WTC11 (cell line): ENCODE data around the gene SLC17A9. TPM values are rescaled to one million over a fixed set of nuclear protein-coding genes. Genes with fewer than 3 reads are reported as not detected.

Experiments
- ATAC-seq: fragments of 200-7000 bp; cut with Tn5 transposase; 2 replicates; pipeline ENCODE4 v1.10.0; 2021; ENCODE audit warnings: mild to moderate bottlenecking, moderate library complexity
- CTCF ChIA-PET: fragments of 300-600 bp; sonication (Branson Sonifier 250); formaldehyde crosslinking; loops from one replicate; lab custom pipeline; 2021; ENCODE audit warnings: antibody characterized with exemption; lab: Charles Lee
- POLR2A ChIA-PET: fragments of 350-600 bp; sonication (Branson Sonifier 250); formaldehyde crosslinking; loops from one replicate; lab custom pipeline; 2021; ENCODE audit warnings: antibody characterized with exemption; lab: Charles Lee
- DNase-seq: peaks from one replicate; pipeline ENCODE4 v3.0.0; 2021; ENCODE audit warnings: low spot score
- H3K27ac Mint-ChIP-seq: 2 replicates; pipeline ENCODE4 v1.8.0; 2021; ENCODE audit warnings: mixed read lengths
- H3K27me3 Mint-ChIP-seq: 2 replicates; pipeline ENCODE4 v1.8.0; 2021; ENCODE audit warnings: low read depth, mild to moderate bottlenecking, moderate library complexity, mixed read lengths
- H3K36me3 Mint-ChIP-seq: 2 replicates; pipeline ENCODE4 v1.8.0; 2021; ENCODE audit warnings: mixed read lengths
- H3K4me1 Mint-ChIP-seq: 2 replicates; pipeline ENCODE4 v1.8.0; 2022; ENCODE audit warnings: mixed read lengths
- H3K4me3 Mint-ChIP-seq: 2 replicates; pipeline ENCODE4 v1.8.0; 2021; ENCODE audit warnings: mild to moderate bottlenecking, moderate library complexity, mixed read lengths
- H3K9me3 Mint-ChIP-seq: 2 replicates; pipeline ENCODE4 v1.8.0; 2021; ENCODE audit warnings: mixed read lengths
- CBFB ChIP-seq: sonication (generic); formaldehyde crosslinking; IDR thresholded peaks from 2 replicates; pipeline ENCODE4 v1.8.1; 2022; ENCODE audit warnings: mild to moderate bottlenecking, low read depth, missing genetic modification reagents
- FOXP4 ChIP-seq: sonication (generic); formaldehyde crosslinking; IDR thresholded peaks from 2 replicates; pipeline ENCODE4 v1.8.0; 2022; ENCODE audit warnings: mild to moderate bottlenecking, missing genetic modification reagents
- OVOL2 ChIP-seq: fragments of 250-450 bp; sonication (Bioruptor Pico); IDR thresholded peaks from 2 replicates; pipeline ENCODE4 v1.9.0; 2021; ENCODE audit warnings: mild to moderate bottlenecking, borderline replicate concordance
- PRDM15 ChIP-seq: sonication (generic); formaldehyde crosslinking; IDR thresholded peaks from 2 replicates; pipeline ENCODE4 v1.8.0; 2022; ENCODE audit warnings: missing genetic modification reagents
- TP53 ChIP-seq: sonication (generic); formaldehyde crosslinking; IDR thresholded peaks from 2 replicates; pipeline ENCODE4 v1.8.1; 2023; ENCODE audit warnings: mild to moderate bottlenecking, missing genetic modification reagents
- ZNF232 ChIP-seq: sonication (generic); formaldehyde crosslinking; IDR thresholded peaks from 2 replicates; pipeline ENCODE4 v1.8.0; 2022; ENCODE audit warnings: mild to moderate bottlenecking, missing genetic modification reagents
- ZNF317 ChIP-seq: sonication (generic); formaldehyde crosslinking; IDR thresholded peaks from 2 replicates; pipeline ENCODE4 v1.8.1; 2023; ENCODE audit warnings: low read depth, mild to moderate bottlenecking, moderate library complexity, missing genetic modification reagents, borderline replicate concordance
- total RNA-seq: library from RNA; stranded (reverse); gene quantifications from 3 replicates; pipeline ENCODE4 v1.2.3, GENCODE V29; 2021
- TF ChIP-seq, protein P1 (sequence below): sonication (generic); formaldehyde crosslinking; IDR thresholded peaks from 2 replicates; pipeline ENCODE4 v1.8.0; 2023; ENCODE audit warnings: missing genetic modification reagents, mild to moderate bottlenecking, borderline replicate concordance
- TF ChIP-seq, protein P2 (sequence below): sonication (generic); formaldehyde crosslinking; IDR thresholded peaks from 2 replicates; pipeline ENCODE4 v1.8.1; 2022; ENCODE audit warnings: low read depth, mild to moderate bottlenecking, moderate library complexity, missing genetic modification reagents, borderline replicate concordance
- TF ChIP-seq, protein P3 (sequence below): fragments of 250-450 bp; sonication (Bioruptor Pico); IDR thresholded peaks from 2 replicates; pipeline ENCODE4 v1.9.0; 2021; ENCODE audit warnings: mild to moderate bottlenecking, borderline replicate concordance

The SLC17A9 gene
- total RNA-seq, 1 experiment from 2014 or later: 41.7 TPM

GRCh38 chr20:62962891-62963613 lies 10.5 kb downstream of the SLC17A9 start:
- TF ChIP-seq OVOL2 (CRISPR knock-in tag) (no peak), TP53 (CRISPR knock-in tag) (no peak), CBFB (CRISPR knock-in tag) (no peak), PRDM15 (CRISPR knock-in tag) (no peak), FOXP4 (CRISPR knock-in tag) (no peak), ZNF317 (CRISPR knock-in tag) (no peak)
- TF ChIP-seq, protein P1, sequence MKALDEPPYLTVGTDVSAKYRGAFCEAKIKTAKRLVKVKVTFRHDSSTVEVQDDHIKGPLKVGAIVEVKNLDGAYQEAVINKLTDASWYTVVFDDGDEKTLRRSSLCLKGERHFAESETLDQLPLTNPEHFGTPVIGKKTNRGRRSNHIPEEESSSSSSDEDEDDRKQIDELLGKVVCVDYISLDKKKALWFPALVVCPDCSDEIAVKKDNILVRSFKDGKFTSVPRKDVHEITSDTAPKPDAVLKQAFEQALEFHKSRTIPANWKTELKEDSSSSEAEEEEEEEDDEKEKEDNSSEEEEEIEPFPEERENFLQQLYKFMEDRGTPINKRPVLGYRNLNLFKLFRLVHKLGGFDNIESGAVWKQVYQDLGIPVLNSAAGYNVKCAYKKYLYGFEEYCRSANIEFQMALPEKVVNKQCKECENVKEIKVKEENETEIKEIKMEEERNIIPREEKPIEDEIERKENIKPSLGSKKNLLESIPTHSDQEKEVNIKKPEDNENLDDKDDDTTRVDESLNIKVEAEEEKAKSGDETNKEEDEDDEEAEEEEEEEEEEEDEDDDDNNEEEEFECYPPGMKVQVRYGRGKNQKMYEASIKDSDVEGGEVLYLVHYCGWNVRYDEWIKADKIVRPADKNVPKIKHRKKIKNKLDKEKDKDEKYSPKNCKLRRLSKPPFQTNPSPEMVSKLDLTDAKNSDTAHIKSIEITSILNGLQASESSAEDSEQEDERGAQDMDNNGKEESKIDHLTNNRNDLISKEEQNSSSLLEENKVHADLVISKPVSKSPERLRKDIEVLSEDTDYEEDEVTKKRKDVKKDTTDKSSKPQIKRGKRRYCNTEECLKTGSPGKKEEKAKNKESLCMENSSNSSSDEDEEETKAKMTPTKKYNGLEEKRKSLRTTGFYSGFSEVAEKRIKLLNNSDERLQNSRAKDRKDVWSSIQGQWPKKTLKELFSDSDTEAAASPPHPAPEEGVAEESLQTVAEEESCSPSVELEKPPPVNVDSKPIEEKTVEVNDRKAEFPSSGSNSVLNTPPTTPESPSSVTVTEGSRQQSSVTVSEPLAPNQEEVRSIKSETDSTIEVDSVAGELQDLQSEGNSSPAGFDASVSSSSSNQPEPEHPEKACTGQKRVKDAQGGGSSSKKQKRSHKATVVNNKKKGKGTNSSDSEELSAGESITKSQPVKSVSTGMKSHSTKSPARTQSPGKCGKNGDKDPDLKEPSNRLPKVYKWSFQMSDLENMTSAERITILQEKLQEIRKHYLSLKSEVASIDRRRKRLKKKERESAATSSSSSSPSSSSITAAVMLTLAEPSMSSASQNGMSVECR (CRISPR knock-in tag): no peak
- TF ChIP-seq, protein P2, sequence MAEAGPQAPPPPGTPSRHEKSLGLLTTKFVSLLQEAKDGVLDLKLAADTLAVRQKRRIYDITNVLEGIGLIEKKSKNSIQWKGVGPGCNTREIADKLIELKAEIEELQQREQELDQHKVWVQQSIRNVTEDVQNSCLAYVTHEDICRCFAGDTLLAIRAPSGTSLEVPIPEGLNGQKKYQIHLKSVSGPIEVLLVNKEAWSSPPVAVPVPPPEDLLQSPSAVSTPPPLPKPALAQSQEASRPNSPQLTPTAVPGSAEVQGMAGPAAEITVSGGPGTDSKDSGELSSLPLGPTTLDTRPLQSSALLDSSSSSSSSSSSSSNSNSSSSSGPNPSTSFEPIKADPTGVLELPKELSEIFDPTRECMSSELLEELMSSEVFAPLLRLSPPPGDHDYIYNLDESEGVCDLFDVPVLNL (CRISPR knock-in tag): no peak
- TF ChIP-seq, all 79 proteins: peak for 0
- H3K36me3 Mint-ChIP-seq: peaks cover 3% of the 10 kb centered on the region; the same call in 1 of the 2 replicates
- ATAC-seq: no peak
- DNase-seq: no peak
- H3K4me3 Mint-ChIP-seq: no peak overlapping the region
- ChIA-PET POLR2A (no interaction called here), CTCF (interaction anchor here (2.0 kb wide), 1 partner anchor 10 kb away, joined by 6 read pairs; no protein-coding TSS in a partner anchor)
- H3K9me3 Mint-ChIP-seq: no peaks in the 10 kb centered on the region
- no peaks in the 10 kb centered on the region for H3K27me3 Mint-ChIP-seq
- no peak overlapping the region for H3K27ac Mint-ChIP-seq
- no peaks in the 10 kb centered on the region for H3K4me1 Mint-ChIP-seq

DNA sequence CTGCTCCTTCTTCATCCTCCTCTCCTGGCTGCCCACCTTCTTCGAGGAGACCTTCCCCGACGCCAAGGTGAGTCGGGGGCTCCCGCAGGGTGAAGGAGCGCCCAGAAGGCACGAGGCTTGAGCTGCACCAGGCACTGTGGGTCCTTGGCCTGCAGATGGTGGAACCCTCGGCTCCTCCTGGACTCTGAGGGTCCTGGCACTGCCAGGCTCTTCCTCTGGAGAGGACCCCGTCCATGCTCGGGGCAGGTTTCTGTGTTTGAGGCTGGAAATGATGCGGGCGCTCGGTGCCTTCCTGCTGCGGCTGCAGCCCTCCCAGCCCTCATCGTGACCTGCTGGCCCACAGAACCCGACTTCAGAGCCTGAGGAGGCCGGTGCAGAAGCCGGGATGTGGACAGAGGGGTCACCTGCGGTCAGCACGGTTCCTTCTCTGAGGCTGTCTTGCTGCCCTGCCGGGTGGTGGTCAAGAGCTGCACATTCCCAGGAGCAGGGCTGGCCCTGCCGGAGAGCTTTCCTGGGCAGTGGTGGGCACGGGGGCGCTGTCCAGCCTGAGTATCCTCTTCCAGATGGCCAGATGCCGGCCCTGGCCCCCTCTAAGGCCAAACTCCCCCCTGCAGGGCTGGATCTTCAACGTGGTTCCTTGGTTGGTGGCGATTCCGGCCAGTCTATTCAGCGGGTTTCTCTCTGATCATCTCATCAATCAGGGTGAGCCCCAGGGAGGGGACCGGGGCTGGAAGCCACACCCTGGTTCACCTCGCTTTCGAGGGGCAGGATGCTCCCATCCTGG lies 11.3 kb downstream of the SLC17A9 start:
- POLR2A ChIA-PET: no interaction called here
- no peak for TF ChIP-seq ZNF232
- TF ChIP-seq, protein P3, sequence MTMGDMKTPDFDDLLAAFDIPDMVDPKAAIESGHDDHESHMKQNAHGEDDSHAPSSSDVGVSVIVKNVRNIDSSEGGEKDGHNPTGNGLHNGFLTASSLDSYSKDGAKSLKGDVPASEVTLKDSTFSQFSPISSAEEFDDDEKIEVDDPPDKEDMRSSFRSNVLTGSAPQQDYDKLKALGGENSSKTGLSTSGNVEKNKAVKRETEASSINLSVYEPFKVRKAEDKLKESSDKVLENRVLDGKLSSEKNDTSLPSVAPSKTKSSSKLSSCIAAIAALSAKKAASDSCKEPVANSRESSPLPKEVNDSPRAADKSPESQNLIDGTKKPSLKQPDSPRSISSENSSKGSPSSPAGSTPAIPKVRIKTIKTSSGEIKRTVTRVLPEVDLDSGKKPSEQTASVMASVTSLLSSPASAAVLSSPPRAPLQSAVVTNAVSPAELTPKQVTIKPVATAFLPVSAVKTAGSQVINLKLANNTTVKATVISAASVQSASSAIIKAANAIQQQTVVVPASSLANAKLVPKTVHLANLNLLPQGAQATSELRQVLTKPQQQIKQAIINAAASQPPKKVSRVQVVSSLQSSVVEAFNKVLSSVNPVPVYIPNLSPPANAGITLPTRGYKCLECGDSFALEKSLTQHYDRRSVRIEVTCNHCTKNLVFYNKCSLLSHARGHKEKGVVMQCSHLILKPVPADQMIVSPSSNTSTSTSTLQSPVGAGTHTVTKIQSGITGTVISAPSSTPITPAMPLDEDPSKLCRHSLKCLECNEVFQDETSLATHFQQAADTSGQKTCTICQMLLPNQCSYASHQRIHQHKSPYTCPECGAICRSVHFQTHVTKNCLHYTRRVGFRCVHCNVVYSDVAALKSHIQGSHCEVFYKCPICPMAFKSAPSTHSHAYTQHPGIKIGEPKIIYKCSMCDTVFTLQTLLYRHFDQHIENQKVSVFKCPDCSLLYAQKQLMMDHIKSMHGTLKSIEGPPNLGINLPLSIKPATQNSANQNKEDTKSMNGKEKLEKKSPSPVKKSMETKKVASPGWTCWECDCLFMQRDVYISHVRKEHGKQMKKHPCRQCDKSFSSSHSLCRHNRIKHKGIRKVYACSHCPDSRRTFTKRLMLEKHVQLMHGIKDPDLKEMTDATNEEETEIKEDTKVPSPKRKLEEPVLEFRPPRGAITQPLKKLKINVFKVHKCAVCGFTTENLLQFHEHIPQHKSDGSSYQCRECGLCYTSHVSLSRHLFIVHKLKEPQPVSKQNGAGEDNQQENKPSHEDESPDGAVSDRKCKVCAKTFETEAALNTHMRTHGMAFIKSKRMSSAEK (CRISPR knock-in tag): no peak
- Mint-ChIP-seq H3K4me3 (no peak overlapping the region), H3K36me3 (peaks cover 3% of the 10 kb centered on the region; the same call in 1 of the 2 replicates), H3K27me3 (no peaks in the 10 kb centered on the region), H3K27ac (no peak overlapping the region), H3K9me3 (no peaks in the 10 kb centered on the region), H3K4me1 (no peaks in the 10 kb centered on the region)
- CTCF ChIA-PET: interaction anchor here (1.3 to 2.4 kb wide), 4 partner anchors 9 to 63 kb away, joined by 3 to 8 read pairs (median 6); no protein-coding TSS in a partner anchor
- DNase-seq: no peak
- ATAC-seq: no peak
